ENCODE measurements around the gene NDST3.

NDST3 gene

DNA sequence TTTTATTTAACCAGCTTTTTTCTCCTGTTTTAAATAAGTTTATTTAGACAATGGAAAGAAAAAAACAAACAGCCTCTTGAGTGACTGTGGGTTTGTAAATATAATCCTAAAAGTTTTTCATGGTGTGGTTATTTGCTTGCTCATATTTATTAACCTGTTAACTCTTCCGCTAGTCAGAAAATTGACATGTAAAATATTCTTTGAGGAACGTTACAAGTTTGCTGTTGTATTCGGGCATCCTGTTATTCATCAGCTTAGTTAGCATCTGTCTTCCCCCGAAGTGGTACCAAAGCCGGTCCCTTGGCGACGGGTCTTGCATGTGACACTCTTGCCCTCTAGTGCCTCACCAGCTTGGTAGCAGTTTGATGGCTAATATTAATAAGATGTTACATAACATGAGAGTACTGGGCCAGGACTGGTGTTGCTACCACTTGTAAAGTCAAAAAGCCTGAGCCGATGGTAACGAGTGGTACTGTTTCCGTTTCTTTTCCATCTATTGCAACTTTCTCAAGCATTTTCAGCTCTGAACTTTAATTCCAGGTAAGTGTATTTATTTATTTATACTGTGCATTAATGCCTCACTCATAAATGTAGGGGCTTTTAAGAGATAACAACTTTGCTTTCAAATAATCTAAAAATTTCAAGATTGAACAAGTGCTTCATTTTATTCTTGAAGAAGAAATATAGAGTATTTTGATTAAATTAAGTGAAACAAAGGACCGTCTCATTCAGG is at the start of gene NDST3:
TSS of gene NDST3 (plus strand) at position 434 of the 733 bp plus-strand sequence. CDS start 19,425 bp downstream, outside the sequence.
- H3K4me1 Mint-ChIP-seq = no peaks in the 10 kb centered on the region
- no peak for ATAC-seq
- no peaks in the 10 kb centered on the region for H3K36me3 Mint-ChIP-seq
- H3K9me3 Mint-ChIP-seq = no peaks in the 10 kb centered on the region
- no peak within 1 kb of the TSS for H3K4me3 Mint-ChIP-seq
- no peak for DNase-seq (ENCODE audit: low spot score in 2 of 2)
- no peak within 1 kb of the TSS for H3K27ac Mint-ChIP-seq

DNA sequence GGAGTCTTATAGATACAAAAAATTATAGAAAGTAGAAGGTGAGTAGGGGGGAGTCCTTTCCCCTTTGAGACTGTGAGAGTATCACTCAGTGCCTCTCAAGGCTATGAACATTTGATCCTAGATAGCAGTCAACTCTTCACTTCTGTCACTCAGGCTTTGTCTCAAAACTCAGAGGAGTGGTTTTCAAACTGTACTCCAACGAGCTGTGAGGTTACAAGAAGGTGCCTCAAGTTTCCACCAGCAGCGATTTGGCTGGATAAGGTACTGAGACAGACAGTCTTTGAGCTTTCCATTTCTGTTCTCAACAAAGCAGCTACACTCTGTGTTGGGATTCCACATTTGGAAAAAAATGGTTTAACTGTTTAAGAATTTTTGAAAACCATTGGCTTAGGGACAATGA is 48.0 kb upstream of the NDST3 start:
- Mint-ChIP-seq H3K27ac (no peak overlapping the region), H3K36me3 (no peaks in the 10 kb centered on the region), H3K9me3 (peaks cover 14% of the 10 kb centered on the region), H3K4me3 (no peak overlapping the region), H3K4me1 (no peaks in the 10 kb centered on the region)
- no peak for ATAC-seq
- DNase-seq (ENCODE audit: low spot score in 2 of 2) = no peak

DNA sequence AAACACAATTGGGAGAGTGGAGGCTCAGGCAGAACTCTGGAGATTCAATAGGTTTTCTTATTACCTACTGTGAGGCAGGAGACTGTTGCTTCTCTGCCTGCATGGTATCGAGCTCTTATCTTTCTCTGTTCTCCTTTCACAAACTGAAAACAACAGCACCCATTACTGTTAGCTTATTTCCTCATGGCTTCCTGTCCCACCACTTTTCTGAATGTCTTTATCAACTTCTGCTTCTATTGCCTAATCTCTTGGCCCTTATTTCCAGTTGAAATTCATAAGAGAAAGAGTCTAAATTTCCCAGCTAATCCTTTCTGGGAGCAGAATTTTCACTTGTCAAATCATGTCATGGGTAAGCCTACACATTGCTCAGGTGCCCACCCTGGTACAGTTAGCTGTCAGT is 46.8 kb upstream of the NDST3 start:
- Mint-ChIP-seq H3K4me1 (no peaks in the 10 kb centered on the region), H3K27ac (no peak overlapping the region), H3K9me3 (peaks cover 14% of the 10 kb centered on the region), H3K36me3 (no peaks in the 10 kb centered on the region), H3K4me3 (no peak overlapping the region)
- DNase-seq (ENCODE audit: low spot score in 2 of 2) (no peak), ATAC-seq (no peak)

DNA sequence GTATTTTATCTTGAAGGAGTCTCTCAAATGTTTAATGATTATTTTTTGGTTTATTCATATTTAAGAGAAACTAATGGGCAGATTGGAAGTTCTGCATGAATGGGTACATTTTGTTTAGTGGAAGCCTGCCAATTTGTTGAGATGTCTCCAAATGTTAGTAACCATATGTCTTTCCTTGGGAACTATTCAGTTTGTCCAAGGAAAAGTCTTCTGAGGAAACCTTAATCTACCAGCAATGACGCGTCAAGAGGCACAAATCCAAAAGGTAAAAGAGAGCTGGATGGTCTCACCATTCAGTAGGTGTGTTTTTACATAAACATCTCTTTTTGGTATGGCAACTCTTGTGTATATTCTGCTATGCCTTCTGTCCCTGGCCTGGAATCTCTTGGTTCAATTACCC is 37.4 kb upstream of the NDST3 start:
- Mint-ChIP-seq H3K4me3 (no peak overlapping the region), H3K27ac (no peak overlapping the region), H3K4me1 (no peaks in the 10 kb centered on the region), H3K9me3 (peaks cover 4% of the 10 kb centered on the region), H3K36me3 (no peaks in the 10 kb centered on the region)
- ATAC-seq = no peak
- DNase-seq (ENCODE audit: low spot score in 2 of 2) = no peak

DNA sequence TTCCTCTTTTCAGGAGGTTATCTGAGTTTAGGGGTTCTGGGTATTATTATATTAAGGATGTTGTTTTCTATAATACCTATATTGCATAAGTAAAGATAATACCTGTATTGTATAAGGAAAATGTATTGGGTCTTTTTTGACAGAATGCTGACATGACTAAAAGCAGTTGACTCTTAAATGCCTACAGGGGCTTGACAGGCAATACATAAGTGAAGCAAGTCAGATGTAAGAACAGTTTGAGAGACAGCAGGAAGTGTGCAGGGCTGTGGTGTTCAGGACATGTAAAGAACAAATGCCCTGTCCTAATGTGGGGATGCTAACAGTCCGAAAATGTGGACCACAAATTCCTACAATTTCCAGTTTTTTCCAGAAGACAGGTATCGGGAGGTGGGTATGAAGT is 30.2 kb upstream of the NDST3 start:
- no peaks in the 10 kb centered on the region for H3K4me1 Mint-ChIP-seq
- no peak for DNase-seq (ENCODE audit: low spot score in 2 of 2)
- no peaks in the 10 kb centered on the region for H3K36me3 Mint-ChIP-seq
- no peak overlapping the region for H3K4me3 Mint-ChIP-seq
- peaks cover 2% of the 10 kb centered on the region for H3K9me3 Mint-ChIP-seq
- H3K27ac Mint-ChIP-seq = no peak overlapping the region
- no peak for ATAC-seq

DNA sequence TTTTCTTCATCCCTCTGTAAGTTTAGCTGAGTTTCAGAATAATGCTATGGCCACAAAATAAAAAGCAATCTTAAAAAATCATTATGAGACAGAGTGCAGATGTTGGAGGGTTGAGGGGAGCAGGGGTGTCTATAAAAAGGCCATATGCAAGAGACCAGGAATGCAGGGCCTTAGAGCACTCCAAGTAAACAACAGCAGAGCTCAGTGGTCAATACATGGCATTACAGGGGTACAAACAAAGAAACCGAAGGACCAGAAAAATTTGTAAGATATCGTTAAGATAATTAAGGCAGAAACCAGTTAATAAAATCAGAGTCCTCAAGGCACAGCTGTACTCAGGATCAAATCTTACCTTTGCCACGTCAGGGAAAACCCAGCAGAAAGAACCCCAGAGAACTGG is 28.4 kb upstream of the NDST3 start:
- ATAC-seq (no peak), DNase-seq (ENCODE audit: low spot score in 2 of 2) (no peak)
- Mint-ChIP-seq H3K4me3 (no peak overlapping the region), H3K4me1 (no peaks in the 10 kb centered on the region), H3K27ac (no peak overlapping the region), H3K36me3 (no peaks in the 10 kb centered on the region), H3K9me3 (peaks cover 6% of the 10 kb centered on the region)

DNA sequence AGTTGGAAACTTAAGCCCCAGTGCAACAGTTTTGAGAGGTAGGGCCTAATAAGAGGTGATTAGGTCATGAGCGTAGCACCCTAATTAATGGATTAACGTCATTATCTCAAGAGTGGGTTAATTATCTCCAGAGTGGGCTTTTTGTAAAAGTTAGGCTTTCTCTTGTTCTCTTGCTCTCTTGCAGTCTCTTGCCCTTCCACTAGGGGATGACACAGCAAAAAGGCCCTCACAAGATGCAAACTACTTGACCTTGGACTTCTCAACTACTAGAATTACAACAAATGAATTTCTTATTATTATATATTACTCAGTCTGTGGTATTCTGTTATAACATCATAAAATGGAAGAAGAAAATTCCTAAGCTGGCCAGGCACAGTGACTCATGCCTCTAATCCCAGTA is 22.1 kb upstream of the NDST3 start:
- Mint-ChIP-seq H3K36me3 (no peaks in the 10 kb centered on the region), H3K4me3 (no peak overlapping the region), H3K27ac (no peak overlapping the region), H3K9me3 (peaks cover 8% of the 10 kb centered on the region), H3K4me1 (no peaks in the 10 kb centered on the region)
- DNase-seq (ENCODE audit: low spot score in 2 of 2) = no peak
- no peak for ATAC-seq

DNA sequence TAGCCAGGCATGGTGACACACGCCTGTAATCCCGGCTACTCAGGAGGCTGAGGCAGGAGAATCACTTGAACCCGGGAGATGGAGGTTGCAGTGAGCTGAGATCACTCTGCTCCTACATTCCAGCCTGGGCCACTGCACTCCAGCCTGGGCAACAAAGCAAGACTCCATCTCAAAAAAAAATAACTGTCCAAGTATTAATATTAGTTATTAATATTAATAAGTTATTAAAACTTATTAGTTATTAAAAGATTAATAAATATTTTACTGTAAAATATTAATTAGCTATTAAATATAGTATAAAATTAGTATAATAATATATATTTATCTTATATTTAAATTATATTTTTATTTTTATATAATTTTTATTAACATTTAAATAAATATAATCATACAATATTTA is 19.5 kb upstream of the NDST3 start:
- no peaks in the 10 kb centered on the region for H3K36me3 Mint-ChIP-seq
- H3K9me3 Mint-ChIP-seq = peaks cover 5% of the 10 kb centered on the region
- no peak overlapping the region for H3K27ac Mint-ChIP-seq
- DNase-seq (ENCODE audit: low spot score in 2 of 2) (no peak), ATAC-seq (no peak)
- no peak overlapping the region for H3K4me3 Mint-ChIP-seq
- no peaks in the 10 kb centered on the region for H3K4me1 Mint-ChIP-seq

DNA sequence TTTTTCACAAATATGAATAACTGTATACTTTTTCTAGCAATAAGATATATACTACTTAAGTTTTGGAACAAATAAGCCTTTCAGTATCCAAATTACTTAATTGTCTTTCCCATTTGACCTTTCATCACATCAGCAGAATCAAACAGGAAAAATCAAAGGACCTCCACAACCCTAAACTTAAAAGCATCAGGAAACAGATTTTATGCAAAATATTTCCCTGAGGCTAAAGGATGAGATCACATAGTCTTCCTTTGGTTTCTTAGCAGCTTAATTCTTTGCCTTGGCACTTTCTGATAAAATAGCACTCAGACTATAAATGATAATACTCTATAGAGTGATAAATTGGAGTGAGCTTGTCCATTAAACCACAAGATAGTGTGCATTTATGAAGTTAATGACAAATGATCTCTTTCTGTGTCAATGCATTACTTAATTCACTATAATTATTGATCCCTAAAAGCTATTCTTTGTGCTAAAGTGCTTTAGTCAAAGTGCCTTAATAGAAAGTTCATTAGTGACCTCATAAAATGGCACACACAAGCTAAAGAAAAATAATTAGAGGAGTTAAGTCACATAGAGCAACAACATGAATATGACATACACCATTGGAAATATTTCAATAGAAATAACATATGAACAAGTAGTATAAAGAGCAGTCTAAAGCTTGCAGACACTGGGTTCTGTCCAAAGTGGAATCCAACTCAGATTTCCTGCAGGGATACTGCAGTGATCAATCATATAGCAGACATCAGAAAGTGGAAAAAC is 15.7 kb upstream of the NDST3 start:
- DNase-seq (ENCODE audit: low spot score in 2 of 2) (no peak), ATAC-seq (no peak)
- Mint-ChIP-seq H3K27ac (no peak overlapping the region), H3K36me3 (no peaks in the 10 kb centered on the region), H3K9me3 (peaks cover 2% of the 10 kb centered on the region), H3K4me1 (no peaks in the 10 kb centered on the region), H3K4me3 (no peak overlapping the region)

DNA sequence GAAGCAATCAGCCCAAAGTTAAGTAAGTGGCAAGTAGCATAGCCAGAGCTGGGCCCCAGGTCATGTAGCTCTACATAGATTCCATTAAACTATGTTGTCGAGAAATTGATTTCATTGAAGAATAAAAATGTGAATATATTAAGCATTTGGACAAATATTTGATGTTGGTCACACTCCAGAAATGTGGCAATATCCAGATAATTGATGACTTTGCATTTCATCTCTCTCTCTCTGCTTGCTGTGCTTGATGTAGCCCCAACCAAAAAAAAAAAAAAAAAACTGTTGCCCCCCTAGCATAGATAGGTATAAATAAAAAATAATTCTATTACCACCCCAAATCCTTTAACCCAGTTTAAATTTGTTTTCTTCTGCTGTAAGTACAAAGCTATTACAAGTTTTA is 7.5 kb upstream of the NDST3 start:
- H3K36me3 Mint-ChIP-seq = no peaks in the 10 kb centered on the region
- no peak for DNase-seq (ENCODE audit: low spot score in 2 of 2)
- no peak overlapping the region for H3K4me3 Mint-ChIP-seq
- no peak for ATAC-seq
- H3K4me1 Mint-ChIP-seq = no peaks in the 10 kb centered on the region
- no peak overlapping the region for H3K27ac Mint-ChIP-seq
- H3K9me3 Mint-ChIP-seq = peaks cover 3% of the 10 kb centered on the region

DNA sequence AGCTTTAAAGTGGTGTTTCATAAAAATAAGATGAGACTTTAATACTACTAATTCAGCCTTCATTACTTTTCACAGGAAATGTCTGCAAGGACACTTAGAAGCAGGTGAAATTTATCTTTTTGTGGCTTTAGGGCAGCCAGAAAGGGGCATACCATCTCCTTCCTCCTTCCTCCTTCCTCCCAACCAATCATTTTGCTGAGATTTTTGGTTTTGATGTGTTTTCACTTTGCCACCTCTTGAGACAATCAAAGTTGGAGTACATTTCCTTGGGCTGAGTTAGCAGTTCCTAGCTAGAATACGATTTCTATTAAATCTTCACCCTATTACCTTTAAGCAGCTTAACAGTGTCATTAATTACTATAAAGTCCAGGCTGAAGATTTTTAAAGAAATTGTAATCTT is 5.1 kb upstream of the NDST3 start:
- ATAC-seq (no peak), DNase-seq (ENCODE audit: low spot score in 2 of 2) (no peak)
- no peak overlapping the region for H3K27ac Mint-ChIP-seq
- no peaks in the 10 kb centered on the region for H3K9me3 Mint-ChIP-seq
- no peaks in the 10 kb centered on the region for H3K36me3 Mint-ChIP-seq
- no peak overlapping the region for H3K4me3 Mint-ChIP-seq
- no peaks in the 10 kb centered on the region for H3K4me1 Mint-ChIP-seq

DNA sequence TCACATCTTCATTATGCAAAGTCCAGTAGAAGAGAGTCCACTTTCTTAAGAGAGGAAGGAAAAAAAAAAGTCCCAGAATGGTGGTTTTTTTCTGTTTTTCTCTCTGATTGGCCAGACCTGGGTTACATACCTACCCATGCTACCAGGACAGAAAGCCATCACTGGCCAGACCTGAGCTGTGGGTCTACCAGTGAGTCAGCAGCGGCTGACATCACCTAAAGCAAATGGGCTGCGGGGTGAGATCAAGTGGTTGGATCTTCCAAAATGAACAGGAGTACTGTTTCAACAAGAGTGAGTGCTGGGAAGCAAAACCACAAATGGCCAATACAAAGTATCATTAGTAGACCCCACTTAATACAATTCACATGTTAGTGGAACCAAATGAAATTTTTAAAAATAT is 1.6 kb upstream of the NDST3 start:
- H3K36me3 Mint-ChIP-seq = no peaks in the 10 kb centered on the region
- H3K4me1 Mint-ChIP-seq = no peaks in the 10 kb centered on the region
- DNase-seq (ENCODE audit: low spot score in 2 of 2) (no peak), ATAC-seq (no peak)
- no peak overlapping the region for H3K4me3 Mint-ChIP-seq
- H3K27ac Mint-ChIP-seq = no peak overlapping the region
- no peaks in the 10 kb centered on the region for H3K9me3 Mint-ChIP-seq

DNA sequence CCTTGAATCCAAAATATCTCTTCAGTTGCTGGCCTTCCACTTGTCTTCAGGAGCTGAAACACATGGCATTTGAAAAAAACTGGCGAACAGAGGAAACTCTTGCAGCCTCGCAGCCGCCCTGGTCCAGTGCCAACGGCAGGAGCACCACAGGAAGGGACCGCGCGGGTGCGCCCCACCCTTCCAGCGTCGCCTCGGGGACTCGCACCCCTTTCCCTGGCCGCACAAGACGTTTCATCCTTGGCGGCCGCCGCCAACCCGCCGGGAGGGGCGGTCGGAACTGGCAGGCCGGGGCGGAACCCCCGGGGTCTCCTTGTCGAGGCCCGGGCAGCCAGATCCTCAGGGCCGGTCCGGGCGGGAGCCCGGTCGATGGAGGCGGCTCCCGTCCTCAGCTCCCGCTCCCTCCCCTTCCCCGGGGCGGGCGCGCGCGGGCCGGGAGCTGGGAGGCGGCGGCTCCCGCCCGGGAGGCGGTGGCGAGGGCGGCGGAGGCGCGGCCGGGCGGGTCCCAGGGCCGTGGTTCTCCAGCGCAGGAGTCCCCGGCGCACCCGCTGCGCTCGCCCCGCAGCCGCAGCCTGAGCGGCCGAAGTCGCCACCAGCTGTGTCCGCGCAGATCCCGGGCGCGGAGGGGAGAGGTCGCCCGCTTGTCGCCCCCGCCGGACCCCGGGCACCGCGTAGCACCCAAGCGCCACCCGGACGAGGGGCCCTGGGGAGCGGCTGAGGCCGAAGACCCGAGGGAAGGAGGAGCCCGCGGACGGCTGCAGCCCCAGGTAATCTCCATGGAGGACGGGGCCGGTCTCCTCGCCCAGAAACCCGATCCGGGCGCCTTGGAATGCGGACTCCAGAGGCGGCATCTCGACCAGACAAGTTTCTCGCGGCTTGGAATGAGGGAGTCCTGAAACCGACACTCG is 886 bp upstream of the NDST3 start:
- H3K4me3 Mint-ChIP-seq = no peak overlapping the region
- ATAC-seq = no peak
- DNase-seq (ENCODE audit: low spot score in 2 of 2) = no peak
- H3K4me1 Mint-ChIP-seq = no peaks in the 10 kb centered on the region
- no peaks in the 10 kb centered on the region for H3K36me3 Mint-ChIP-seq
- no peak overlapping the region for H3K27ac Mint-ChIP-seq
- H3K9me3 Mint-ChIP-seq = no peaks in the 10 kb centered on the region

DNA sequence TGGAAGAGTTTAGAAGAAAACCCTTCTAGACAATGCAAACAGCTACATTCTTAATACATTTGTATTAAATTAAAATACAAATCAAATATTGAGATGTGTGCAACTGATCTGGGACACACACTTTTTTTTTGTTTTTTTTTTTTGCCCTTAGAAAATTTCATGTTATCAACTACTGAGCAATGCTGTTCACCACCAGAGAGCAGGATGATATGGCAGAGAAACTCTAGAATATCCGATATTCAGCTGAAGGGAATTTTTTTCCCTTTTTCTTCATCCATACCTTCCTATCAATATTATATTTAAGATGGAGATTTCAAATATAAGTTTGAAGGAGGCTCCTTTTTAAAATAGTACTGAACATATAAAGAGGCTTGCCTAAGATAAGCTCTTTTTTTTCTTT is 1.0 kb downstream of the NDST3 start:
- H3K4me1 Mint-ChIP-seq = no peaks in the 10 kb centered on the region
- H3K36me3 Mint-ChIP-seq = no peaks in the 10 kb centered on the region
- ATAC-seq = no peak
- no peak overlapping the region for H3K4me3 Mint-ChIP-seq
- no peak for DNase-seq (ENCODE audit: low spot score in 2 of 2)
- H3K9me3 Mint-ChIP-seq = peaks cover 2% of the 10 kb centered on the region
- no peak overlapping the region for H3K27ac Mint-ChIP-seq

DNA sequence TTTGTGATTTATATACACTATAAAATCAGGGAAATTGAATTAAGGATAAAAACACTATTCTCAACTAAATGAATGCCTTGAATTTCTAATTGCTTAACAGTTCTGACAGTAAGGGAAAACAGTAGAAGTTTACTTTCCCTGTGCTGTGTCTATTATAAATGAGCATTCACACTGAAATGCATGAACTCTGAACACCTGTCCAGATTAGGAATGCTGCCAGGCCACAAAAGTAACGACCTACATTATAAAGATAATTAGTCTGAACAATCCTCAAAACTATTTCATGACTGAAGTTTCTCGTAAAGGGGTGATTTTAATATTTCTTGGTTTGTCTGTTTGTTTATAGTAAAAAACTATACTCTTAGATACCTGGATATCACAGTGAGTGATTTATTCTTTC is 2.0 kb downstream of the NDST3 start:
- peaks cover 2% of the 10 kb centered on the region for H3K9me3 Mint-ChIP-seq
- H3K36me3 Mint-ChIP-seq = no peaks in the 10 kb centered on the region
- no peak overlapping the region for H3K27ac Mint-ChIP-seq
- no peak for DNase-seq (ENCODE audit: low spot score in 2 of 2)
- no peak overlapping the region for H3K4me3 Mint-ChIP-seq
- no peaks in the 10 kb centered on the region for H3K4me1 Mint-ChIP-seq
- ATAC-seq = no peak

Data from stimulated activated effector memory CD8-positive, alpha-beta T cell treated with anti-CD3 and anti-CD28 coated beads, Interleukin-12 subunit alpha, Interleukin-12 subunit beta, amount 100 ng/mL, for 72 hours (primary cell).